ENCODE measurements around the gene CRYBG2. TPM values are rescaled to one million over a fixed set of nuclear protein-coding genes. Genes with fewer than 3 reads are reported as not detected.
A peak's percentile ranks its signal among the peaks of the same experiment; 100 is the strongest.
"Not testable (repeated sequence)": the region's sequence is repeated elsewhere in the genome, so short reads cannot be mapped to it uniquely, and the experiment has no call there.

Gene CRYBG2
- total RNA-seq, 1 donor from 2014 or later = 2.8 TPM

DNA sequence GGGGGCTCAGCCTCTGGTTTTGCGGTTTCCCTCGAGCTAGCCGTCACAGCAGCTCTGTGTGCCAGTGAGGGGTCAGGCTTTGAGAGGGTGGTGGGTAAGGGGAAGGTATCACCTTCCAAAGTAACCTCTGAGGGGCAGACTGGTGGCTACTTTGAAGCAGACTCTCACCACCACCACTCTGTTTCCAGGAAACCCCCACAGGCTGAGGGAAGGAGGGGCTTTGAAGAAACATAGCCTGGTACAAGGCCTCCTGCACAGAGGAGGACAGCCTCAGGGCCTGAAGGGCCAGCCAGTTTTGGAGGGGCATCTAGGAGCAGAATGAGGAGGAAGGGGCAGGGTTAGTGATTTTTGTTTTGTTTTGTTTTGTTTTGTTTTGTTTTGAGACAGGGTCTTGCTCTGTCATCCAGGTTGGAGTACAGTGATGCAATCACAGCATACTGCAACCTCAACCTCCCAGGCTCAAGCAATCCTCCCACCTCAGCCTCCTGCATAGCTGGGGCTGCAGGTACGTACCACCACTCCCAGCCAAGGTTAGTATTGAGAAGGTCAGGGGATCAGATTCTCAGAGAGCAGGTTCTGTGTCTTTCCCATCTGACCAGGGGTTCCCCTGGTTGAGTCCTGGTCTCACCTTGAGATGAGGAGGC lies 35.8 kb upstream of the CRYBG2 start:
- DNase-seq (ENCODE audit: low read depth) = no peak
- TF ChIP-seq CTCF (conservative IDR thresholded peaks at IDR 0.05; ENCODE audit: low read depth, low read length) = no peak
- no peak overlapping the region for H3K4me3 ChIP-seq (ENCODE audit: low read depth, low read length)

DNA sequence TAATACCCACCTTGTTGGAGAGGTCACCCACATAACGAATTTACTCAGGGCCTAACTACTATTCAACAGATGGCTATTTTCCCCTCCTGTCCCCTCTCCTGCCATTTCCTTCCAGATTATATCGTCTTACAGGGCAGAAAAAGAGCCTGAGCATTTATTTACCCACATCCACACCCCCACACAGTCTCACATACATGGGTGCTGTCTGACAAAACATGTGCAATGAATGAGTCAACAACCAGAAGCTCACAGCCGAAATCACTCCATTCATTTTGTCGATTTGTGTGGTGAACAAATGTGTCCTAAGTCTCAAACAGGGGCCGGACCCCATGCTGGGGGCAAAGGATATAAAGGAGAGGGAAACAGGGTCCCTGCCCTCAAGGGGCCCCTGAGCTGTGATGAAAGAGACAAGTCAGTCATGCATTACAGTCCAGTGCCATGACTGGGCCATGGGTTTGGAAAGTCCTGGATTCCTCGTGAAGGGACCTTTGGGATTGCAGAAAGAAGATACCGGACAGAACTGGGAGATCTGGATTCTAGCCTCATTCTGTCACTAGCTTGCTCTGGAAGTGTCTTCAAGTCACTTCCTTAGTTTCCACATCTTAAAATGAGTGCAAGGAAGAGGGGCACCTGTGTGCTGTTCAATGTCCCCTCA lies 35.0 kb upstream of the CRYBG2 start:
- H3K4me3 ChIP-seq (ENCODE audit: low read depth, low read length) = no peak overlapping the region
- no peak for DNase-seq (ENCODE audit: low read depth)
- no peak for TF ChIP-seq CTCF (conservative IDR thresholded peaks at IDR 0.05; ENCODE audit: low read depth, low read length)

GRCh38 chr1:26387447-26387846 lies 33.5 kb upstream of the CRYBG2 start:
- H3K4me3 ChIP-seq (ENCODE audit: low read depth, low read length) = no peak overlapping the region
- DNase-seq (ENCODE audit: low read depth) = no peak
- no peak for TF ChIP-seq CTCF (conservative IDR thresholded peaks at IDR 0.05; ENCODE audit: low read depth, low read length)

DNA sequence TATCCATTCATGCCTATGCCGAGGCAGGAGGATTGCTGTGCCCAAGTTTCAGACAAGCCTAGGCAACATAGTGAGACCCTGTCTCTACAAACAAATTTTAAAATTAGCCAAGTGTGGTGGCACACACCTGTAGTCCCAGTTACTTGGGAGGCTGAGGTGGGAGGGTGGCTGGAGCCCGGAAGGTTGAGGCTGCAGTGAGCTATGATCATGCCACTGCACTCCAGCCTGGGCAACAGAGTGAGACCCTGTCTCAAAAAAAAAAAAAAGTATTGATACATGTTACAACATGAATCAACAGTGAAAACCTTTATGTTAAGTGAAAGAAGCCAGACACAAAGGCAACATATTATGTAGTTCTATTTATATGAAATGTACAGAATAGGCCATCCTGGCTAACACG lies 31.1 kb upstream of the CRYBG2 start:
- not testable (repeated sequence) for H3K4me3 ChIP-seq (ENCODE audit: low read depth, low read length); DNase-seq (ENCODE audit: low read depth)

GRCh38 chr1:26384076-26384475 lies 30.1 kb upstream of the CRYBG2 start:
- no peak overlapping the region for H3K4me3 ChIP-seq (ENCODE audit: low read depth, low read length)
- no peak for TF ChIP-seq CTCF (conservative IDR thresholded peaks at IDR 0.05; ENCODE audit: low read depth, low read length)
- no peak for DNase-seq (ENCODE audit: low read depth)

GRCh38 chr1:26378879-26379251 lies 24.9 kb upstream of the CRYBG2 start:
- H3K4me3 ChIP-seq (ENCODE audit: low read depth, low read length) = no peak overlapping the region
- DNase-seq (ENCODE audit: low read depth) = no peak
- no peak for TF ChIP-seq CTCF (conservative IDR thresholded peaks at IDR 0.05; ENCODE audit: low read depth, low read length)

- DNase-seq (ENCODE audit: low read depth) = peak; percentile 60
- TF ChIP-seq CTCF (conservative IDR thresholded peaks at IDR 0.05; ENCODE audit: low read depth, low read length) = no peak
- H3K4me3 ChIP-seq (ENCODE audit: low read depth, low read length) = no peak overlapping the region
These were observed 24.4 kb upstream of the CRYBG2 start for GRCh38 chr1:26378088-26378878.
